Measurements from ENCODE around the gene SHISA6.
"Not testable (repeated sequence)": the region's sequence is repeated elsewhere in the genome, so short reads cannot be mapped to it uniquely, and the experiment has no call there.

The SHISA6 gene

GRCh38 chr17:11267999-11268575 lies 27.1 kb downstream of the SHISA6 start:
- no peak for DNase-seq (ENCODE audit: low spot score)

- no peak for DNase-seq (ENCODE audit: low spot score)
Observed at GRCh38 chr17:11269210-11269609, 28.2 kb downstream of the SHISA6 start.

GRCh38 chr17:11272191-11272590 lies 31.2 kb downstream of the SHISA6 start:
- no peak for DNase-seq (ENCODE audit: low spot score)

- no peak for DNase-seq (ENCODE audit: low spot score)
Observed at GRCh38 chr17:11273596-11273995, 32.6 kb downstream of the SHISA6 start.

GRCh38 chr17:11274106-11274505 lies 33.1 kb downstream of the SHISA6 start:
- no peak for DNase-seq (ENCODE audit: low spot score)

- DNase-seq (ENCODE audit: low spot score), result no peak
Observed at GRCh38 chr17:11276486-11276885, 35.5 kb downstream of the SHISA6 start.

GRCh38 chr17:11278186-11278991 lies 37.4 kb downstream of the SHISA6 start:
- DNase-seq (ENCODE audit: low spot score), result no peak

- DNase-seq (ENCODE audit: low spot score), result no peak
Observed at GRCh38 chr17:11278992-11279270, 37.9 kb downstream of the SHISA6 start.

GRCh38 chr17:11279776-11280344 lies 38.8 kb downstream of the SHISA6 start:
- DNase-seq (ENCODE audit: low spot score), result no peak

- DNase-seq (ENCODE audit: low spot score), result no peak
Observed at GRCh38 chr17:11282586-11282985, 41.6 kb downstream of the SHISA6 start.

- DNase-seq (ENCODE audit: low spot score), result no peak
Observed at GRCh38 chr17:11284811-11285210, 43.8 kb downstream of the SHISA6 start.

GRCh38 chr17:11285946-11286345 lies 44.9 kb downstream of the SHISA6 start:
- DNase-seq (ENCODE audit: low spot score), result no peak

- no peak for DNase-seq (ENCODE audit: low spot score)
Observed at GRCh38 chr17:11287791-11288190, 46.8 kb downstream of the SHISA6 start.

GRCh38 chr17:11290814-11291213 lies 49.8 kb downstream of the SHISA6 start:
- DNase-seq (ENCODE audit: low spot score), result no peak

- no peak for DNase-seq (ENCODE audit: low spot score)
Observed at GRCh38 chr17:11292491-11292890, 51.5 kb downstream of the SHISA6 start.

GRCh38 chr17:11293480-11293879 lies 52.5 kb downstream of the SHISA6 start:
- DNase-seq (ENCODE audit: low spot score), result no peak

GRCh38 chr17:11294826-11295225 lies 53.8 kb downstream of the SHISA6 start:
- no peak for DNase-seq (ENCODE audit: low spot score)

- DNase-seq (ENCODE audit: low spot score), result no peak
Observed at GRCh38 chr17:11296994-11297393, 56.0 kb downstream of the SHISA6 start.

- DNase-seq (ENCODE audit: low spot score), result no peak
Observed at GRCh38 chr17:11298401-11298800, 57.4 kb downstream of the SHISA6 start.

- no peak for DNase-seq (ENCODE audit: low spot score)
Observed at GRCh38 chr17:11300201-11300600, 59.2 kb downstream of the SHISA6 start.

GRCh38 chr17:11300738-11301137 lies 59.7 kb downstream of the SHISA6 start:
- DNase-seq (ENCODE audit: low spot score), result no peak

GRCh38 chr17:11301874-11302273 lies 60.9 kb downstream of the SHISA6 start:
- DNase-seq (ENCODE audit: low spot score), result not testable (repeated sequence)

GRCh38 chr17:11302401-11303186 lies 61.6 kb downstream of the SHISA6 start:
- DNase-seq (ENCODE audit: low spot score), result no peak

Measured in AG08395 (cell line).